Mammary microvascular endothelial cell (primary cell): Measurements from ENCODE around the gene B4GALT7. TPM values are rescaled to one million over a fixed set of nuclear protein-coding genes. Genes with fewer than 3 reads are reported as not detected.

Source experiments
- total RNA-seq: library from RNA; depleted of rRNA; stranded (reverse); fragments of >200 nt; gene quantifications from 2 replicates; pipeline ENCODE4 v1.2.3, GENCODE V29; 2015

The B4GALT7 gene
- 36.5 and 36.7 TPM in 2 replicates for total RNA-seq

GRCh38 chr5:177599731-177600507, at the start of gene B4GALT7:
B4GALT7 (plus strand) TSS chr5:177600132; CDS start chr5:177600211, 79 bp downstream.

GRCh38 chr5:177554474-177555111, 45.3 kb upstream of the B4GALT7 start, which contains the start of gene FAM193B:
FAM193B (minus strand) TSS chr5:177554563; CDS start chr5:177554458, 105 bp downstream.

GRCh38 chr5:177592010-177592834, 7.7 kb upstream of the B4GALT7 start, which contains the start of gene TMED9:
TMED9 (plus strand) TSS chr5:177592203; CDS start chr5:177592215, 12 bp downstream.

Other genes with a start within 250 kb of the B4GALT7 start
- 259 and 320 TPM in 2 replicates for gene LMAN2, start 248.5 kb upstream of the B4GALT7 start, total RNA-seq
- gene RGS14, start 242.2 kb upstream of the B4GALT7 start, total RNA-seq = 7.2 and 7.9 TPM in 2 replicates
- gene SLC34A1, start 215.7 kb upstream of the B4GALT7 start, total RNA-seq = not detected in 2 replicates
- not detected in 2 replicates for gene PFN3, start 199.5 kb upstream of the B4GALT7 start, total RNA-seq
- 0.89 and 1.4 TPM in 2 replicates for gene F12, start 190.6 kb upstream of the B4GALT7 start, total RNA-seq
- gene GRK6, start 173.5 kb upstream of the B4GALT7 start, total RNA-seq = 47.7 TPM in 2 replicates
- 12.1 and 18.9 TPM in 2 replicates for gene PRR7, start 153.3 kb upstream of the B4GALT7 start, total RNA-seq
- 243 and 248 TPM in 2 replicates for gene DBN1, start 126.5 kb upstream of the B4GALT7 start, total RNA-seq
- 167 and 210 TPM in 2 replicates for gene PDLIM7, start 102.5 kb upstream of the B4GALT7 start, total RNA-seq
- 3.2 and 4.4 TPM in 2 replicates for gene DOK3, start 90.3 kb upstream of the B4GALT7 start, total RNA-seq
- 106 and 138 TPM in 2 replicates for gene DDX41, start 83.2 kb upstream of the B4GALT7 start, total RNA-seq
- 19.7 and 20.1 TPM in 2 replicates for gene FAM193B, start 45.6 kb upstream of the B4GALT7 start, total RNA-seq
- 154 and 179 TPM in 2 replicates for gene TMED9, start 7.9 kb upstream of the B4GALT7 start, total RNA-seq
- gene FAM153A, start 182.8 kb downstream of the B4GALT7 start, total RNA-seq = not detected in 2 replicates